Nucleus accumbens (tissue), 56 donors: ENCODE data around the gene ACE2.

ENCODE experiments used
- DNase-seq, 56 donors: peaks; one replicate each; lab custom pipeline; 2025; lab: John Stamatoyannopoulos, UW

The ACE2 gene

DNA sequence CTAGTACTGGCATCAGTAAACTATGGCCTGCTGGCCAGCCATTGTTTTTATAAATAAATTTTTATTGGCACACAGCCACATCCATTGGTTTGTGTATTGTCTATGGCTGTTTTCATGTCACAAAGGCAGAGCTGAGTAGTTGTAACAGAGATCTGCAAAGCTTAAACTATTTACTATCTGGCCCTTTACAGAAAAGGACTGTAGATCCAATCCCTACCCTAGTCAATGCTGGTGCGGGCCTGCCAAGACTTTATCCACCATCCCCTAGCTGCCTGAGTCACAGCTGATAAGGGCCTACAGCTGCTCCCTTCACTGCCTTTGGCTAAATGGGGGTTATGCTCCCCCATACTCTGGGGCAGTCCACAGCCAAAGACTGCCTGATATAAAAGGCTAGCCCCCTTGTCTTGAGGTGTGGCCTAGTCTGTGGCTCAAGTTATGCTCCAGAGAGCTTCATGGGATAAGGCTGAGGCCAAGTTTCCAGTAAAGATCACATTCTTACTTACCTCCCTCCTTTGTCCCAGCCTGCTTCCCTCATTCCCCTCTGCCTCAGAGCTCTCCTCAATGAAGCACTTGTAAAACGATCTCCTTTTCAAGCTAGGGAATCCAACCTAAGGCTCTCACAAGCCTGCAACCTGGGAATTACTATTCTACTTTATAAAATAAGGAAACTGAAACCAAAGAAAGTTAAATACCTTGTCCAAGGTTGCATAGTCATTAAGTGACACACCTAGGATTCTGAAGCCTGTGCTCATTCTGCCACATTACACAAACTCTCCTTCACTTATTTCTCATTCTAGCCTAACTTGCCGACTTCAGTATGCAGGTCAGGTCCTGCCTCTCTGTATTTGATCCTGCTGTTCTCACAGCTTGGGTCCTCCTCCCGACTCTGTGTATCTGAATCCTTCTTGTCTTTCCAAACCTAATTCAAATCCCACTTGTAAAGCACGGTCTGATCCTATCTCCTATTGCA is 20.7 kb downstream of the ACE2 start:
- no peak for DNase-seq

DNA sequence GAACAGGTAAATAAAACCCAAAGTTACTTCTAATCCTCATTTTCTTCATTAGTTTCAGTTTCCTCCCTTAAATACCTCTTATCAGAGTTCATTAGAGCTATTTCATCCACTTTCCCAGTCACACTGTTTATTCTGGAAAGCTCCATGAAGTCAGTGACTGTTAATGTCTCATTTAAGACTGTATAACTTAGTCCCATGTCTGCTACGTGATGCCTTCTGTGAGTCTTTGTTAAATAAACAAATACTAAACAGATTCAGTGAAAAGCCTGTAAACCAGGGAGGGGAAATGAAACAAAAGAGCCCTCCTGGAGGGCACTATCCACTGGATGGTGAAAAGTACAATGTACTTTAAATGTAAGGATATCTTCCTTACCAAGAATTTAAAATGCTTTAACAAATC is 24.7 kb downstream of the ACE2 start:
- no peak for DNase-seq

DNA sequence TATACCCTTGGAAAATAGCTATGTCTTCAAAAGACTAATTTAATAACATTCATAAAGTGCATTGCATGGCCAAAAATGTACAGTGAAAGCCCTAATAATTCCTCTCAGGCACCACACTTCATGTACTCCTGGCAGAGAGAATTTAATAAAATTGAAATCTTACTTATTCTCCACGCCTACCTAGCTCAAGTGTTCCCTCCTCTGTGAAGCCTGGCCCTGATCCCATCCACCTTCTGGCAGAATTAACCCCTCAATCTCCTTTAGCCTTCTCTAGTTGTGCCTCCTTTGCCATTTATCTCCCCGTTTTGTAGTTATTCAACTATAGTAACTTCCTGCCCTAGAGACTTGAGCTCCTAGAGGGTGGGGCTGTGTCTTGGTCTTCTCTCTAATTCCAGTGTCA is 26.7 kb downstream of the ACE2 start:
- no peak for DNase-seq

DNA sequence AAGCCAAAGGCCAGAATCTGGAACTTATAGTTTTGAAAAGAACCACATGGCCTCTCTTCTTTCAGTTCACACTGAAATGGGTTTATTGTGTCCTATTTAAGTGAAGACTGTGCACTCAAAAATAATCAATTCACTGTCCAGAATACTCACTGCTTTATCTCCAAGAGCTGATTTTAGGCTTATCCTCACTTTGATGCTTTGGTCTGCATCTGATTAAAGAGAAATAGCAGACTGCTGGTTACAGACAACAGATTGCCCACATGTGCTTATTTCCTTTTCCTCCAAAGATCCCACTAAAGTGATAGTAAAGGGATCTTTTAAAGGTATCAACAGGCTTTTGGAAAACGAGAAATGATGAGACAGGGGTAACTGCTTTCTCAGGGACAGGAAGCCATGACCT is 30.6 kb downstream of the ACE2 start:
- no peak for DNase-seq

DNA sequence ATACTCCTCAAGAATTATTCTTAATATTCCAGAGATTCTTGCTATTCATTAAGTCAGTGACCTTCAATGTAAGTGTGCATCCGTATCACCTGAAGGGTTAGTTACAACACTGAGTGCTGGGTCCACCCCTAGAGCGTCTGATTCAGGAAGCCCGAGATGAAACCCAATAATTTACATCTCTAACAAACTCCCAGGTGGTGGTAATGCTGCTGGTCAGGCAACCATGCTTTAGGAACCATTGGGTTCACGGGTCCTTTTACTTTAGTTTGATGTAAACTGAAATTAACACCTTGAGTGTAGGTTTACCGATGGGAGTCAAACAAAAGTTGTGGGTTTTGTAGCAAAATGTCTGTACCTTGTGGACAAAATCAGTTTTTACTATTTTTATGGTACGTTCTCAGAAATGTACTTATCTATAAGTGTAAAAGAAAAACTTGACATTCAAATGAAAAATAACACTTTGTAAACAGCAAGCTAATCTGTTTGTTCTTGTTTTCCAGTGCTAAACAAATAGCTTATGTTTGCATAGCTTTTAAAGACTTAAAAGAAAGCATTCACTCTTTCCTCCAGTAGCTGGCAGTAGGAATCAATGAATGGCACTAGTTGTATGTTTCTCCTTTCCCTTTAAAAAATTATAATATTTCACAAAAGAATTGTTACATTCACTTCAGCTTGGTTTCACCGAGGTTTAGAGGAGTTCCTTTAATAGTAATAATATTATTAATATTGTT is 32.7 kb downstream of the ACE2 start:
- no peak for DNase-seq

DNA sequence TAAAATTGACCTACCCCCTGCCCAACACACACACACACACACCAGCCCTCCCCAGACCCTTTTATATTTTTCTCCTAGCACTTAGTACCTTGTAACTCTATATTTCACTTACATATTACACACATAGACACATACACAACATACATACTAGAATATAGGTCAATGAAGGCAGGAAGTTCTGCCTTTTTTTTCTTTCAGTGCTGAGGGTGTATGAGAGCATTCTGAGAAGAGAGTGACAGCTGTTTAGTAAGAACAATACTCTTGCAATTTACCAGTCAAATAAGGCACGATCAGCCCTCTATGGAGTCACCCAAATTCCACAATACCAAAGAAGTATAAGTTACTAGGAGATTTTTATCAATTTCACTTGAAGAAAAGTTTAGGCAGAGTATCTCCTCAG is 33.5 kb downstream of the ACE2 start:
- DNase-seq, result no peak

DNA sequence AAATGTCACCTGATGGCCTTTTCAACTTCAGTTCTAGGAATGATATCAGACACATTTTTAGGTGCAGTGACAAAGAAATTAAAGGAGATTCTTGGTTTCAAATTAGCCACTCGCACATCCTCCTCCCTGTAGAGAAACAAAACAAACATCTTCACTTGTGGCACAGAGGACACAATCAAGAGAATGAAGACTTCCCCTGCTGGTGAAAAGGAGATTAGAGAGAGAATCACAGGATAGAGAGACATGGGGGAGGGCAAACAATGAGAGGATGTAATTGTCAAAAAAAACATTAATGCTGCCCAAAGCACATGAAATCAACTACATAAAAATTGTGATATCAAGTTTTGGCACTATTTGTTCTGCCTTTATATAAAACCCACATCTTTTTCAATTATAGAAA is 34.5 kb downstream of the ACE2 start:
- DNase-seq, result no peak

DNA sequence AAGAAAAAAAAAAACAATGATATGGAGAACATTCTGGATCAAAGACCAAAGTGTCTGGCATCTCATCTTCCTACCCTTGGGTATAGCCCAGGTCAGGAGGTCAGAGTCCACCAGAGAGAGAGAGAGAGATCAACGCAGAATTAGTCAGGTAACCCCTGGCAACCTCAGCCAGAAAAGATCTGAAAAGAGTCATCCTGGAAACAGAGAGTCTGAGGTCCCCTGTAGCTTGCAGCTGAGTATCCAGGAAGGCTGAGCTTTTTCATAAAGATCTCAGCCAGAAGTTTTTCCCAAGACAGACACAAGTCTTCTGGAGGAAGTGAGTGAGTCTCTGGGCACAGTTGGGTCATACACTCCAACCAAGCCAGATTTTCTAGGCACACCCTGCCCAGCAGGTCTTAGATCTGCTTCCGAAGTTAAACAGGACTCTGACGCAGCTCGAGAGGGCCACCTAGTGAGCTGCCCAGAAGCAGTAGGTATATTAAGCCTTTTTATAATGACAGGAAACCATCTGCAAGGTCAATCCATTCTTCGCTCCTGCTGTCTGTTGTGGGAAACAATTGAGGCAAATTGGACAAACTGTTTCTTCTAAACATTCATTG is 35.7 kb downstream of the ACE2 start:
- peak in 40 of 56 donors; percentile 0 to 54 (median 4) for DNase-seq

DNA sequence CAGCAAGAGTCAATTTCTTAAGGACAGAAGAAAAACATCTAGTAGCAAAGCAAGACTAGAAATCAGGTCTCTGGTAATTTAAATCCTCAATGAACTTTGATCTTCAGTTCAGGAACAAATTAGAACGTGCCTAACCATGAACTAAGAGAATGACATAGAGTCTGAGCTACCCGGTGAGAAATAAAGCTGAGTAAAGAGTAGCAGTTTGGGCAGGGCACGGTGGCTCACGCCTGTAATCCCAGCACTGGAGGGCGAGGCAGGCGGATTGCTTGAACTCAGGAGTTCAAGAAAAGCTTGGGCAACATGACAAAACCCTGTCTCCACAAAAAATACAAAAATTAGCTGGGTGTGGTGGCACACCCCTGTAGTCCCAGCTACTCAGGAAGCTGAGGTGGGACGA is 37.7 kb downstream of the ACE2 start:
- DNase-seq, result no peak

DNA sequence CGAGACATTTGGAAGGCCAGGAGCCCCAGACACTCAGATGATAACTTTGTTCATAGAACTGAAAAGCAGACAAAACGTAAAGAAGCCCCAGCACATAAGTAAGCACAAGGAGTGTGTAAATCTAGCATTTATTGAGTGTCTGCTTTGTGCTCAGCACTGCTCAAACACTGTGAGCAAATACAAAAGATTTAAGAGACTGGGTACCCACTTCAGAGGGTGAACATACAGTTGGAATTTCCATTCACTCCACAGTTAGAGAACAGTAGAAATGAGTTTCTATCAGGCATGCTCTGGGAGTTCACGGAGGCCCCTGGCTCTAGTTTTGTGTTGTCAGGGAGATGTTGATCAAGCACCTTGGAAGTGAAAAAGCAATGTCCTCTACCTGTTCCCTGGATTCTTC is 39.8 kb downstream of the ACE2 start:
- DNase-seq, result no peak

DNA sequence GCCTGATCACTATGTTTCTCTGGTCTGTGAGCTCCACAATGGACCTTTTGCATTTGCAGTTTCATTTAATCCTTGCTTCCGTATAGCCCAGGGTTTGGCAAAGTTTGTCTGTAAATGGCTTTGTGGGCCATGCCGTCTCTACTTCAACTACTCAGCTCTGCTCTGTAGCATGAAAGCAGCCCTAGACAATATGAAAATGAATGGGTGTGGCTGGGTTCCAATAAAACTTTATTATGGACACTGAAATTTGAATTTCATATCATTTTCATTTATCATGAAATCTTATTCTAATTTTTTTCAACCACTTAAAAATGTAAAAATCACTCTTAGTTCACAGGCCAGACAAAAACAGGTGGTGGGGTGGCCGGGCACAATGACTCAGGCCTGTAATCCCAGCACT is 41.5 kb downstream of the ACE2 start:
- DNase-seq, result no peak

DNA sequence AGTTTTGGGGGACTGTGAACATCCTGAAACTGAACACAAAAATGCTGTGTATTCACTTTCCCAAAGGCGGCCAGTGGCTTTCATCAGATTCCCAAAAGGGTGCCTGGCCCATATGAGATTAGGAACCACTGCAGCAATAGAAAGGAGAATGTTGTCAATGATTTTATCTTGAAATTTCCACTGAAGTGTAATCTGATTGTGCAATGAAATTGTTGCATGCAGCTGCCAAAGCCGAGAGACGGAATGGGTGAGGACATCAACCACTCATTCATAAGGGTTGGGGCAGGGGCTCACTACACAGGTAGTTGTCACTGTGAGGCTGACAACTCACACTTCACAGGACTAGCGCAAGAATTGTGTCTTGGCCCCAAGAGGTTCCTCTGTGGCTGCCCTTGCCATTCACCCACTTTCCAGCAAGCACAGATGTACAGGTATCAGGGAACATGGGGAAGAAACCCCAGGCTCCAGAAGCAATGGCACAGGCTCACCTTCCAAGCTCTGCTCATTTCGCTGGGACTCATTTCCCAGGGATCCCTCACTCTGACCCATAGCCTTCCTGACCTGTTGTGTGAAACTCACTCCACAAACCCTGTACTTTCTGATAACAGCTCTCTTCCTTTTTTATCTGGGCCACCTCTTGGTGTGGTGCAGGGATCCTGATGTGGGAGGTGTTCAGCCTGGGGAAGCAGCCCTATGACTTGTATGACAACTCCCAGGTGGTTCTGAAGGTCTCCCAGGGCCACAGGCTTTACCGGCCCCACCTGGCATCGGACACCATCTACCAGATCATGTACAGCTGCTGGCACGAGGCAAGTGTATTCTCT is 51.4 kb downstream of the ACE2 start:
- DNase-seq, result no peak

DNA sequence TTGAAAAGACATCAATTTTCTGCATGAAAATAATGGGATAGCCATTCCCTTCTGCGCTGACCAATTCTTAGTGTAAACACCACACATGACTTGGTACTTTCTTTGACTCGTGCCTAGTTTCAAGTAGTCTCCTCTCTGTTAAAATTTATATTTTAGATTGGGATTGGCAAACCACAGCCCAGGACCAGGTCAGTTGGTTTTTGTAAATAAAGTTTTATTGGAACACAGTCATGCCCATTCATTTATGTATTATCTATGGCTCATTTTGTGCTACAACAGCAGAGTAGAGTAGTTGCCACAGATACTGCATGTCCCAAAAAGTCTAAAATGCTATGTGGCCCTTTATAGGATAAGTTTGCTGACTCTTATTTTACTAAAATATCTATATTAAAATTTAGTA is 53.4 kb downstream of the ACE2 start:
- no peak for DNase-seq

DNA sequence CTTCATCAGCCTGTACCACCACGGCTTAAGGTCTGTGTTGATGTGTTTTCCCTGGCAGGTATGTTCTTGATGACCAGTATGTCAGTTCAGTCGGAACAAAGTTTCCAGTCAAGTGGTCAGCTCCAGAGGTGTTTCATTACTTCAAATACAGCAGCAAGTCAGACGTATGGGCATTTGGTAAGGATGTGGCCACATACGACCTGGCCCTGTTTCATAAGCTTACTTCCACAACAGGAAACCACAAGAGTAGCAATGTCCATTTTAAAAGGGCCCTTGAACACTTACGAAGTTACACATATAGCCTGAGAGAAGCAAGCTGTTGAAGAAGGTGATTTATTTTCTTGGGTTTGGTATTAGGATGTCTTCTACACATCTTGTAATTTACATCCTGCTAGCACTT is 54.0 kb downstream of the ACE2 start:
- DNase-seq, result no peak

DNA sequence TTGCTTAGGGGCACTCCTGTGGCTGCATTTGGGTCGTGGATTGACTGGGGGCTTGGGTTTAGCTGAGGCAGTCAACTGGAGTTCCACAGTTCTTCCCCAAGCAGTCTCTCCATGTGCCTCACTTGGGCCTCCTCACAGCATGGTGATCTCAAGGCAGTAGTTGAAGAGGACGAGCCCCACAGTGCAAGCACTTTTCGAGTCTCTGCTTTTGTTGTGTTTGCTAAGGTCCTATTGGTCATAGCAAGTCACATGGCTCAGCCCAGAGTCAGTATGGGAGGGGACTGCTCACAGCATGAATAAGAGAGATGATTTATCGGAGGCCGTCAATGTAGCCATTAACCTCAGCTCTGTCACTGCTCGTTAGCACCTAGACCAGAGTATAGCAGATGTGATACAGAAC is 70.4 kb downstream of the ACE2 start:
- no peak for DNase-seq

DNA sequence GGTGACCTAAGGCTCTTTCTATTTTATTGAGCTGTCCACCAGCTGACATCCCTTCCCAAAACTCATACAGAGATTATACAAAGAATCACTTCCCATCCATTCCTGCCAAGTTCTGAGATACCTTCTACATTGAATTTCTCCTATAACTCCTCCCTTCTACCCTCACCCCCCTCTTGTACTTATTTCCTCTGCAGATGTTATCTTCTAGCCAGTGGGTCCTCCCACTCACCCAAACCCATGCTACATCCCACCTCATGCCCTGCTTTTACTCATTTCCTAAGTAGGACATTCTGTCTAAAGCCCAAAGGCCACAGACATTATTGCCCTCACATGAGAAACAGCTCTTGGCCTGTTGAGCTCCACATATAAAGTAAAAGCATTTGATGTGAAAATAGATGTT is 71.6 kb downstream of the ACE2 start:
- no peak for DNase-seq

DNA sequence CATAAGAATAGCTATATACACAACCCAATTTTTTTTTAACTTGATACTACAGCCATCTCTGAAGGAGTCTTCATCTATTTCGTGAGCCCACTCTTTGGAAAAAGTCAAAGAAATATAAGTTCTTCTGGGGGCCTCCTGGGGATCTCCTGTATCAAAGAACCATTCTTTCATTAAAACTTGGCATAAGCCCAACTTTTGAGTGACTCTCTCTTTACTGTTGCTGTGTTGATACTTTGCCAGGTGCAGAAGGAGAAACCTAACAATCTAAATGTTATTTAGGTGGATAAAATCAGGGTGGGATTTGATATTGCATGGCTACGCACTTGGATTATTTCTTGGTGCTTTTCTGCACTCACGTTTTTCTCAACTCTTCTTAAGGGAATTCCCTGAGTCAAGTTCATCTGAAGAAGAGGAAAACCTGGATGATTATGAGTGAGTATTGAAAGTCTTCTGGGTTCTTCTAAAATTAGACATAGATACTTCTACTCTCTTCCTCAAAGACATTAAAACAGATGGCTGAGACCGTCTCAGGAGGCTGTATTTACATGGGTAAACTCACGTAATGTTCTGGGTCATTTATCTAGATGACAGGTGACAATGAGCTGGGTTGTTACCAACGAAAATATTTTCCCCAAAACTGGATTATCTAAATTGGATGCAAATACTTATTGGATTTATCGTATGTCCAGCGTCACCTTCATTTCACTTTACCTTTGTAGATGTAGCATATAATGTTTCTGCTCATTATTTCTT is 74.9 kb downstream of the ACE2 start:
- no peak for DNase-seq

DNA sequence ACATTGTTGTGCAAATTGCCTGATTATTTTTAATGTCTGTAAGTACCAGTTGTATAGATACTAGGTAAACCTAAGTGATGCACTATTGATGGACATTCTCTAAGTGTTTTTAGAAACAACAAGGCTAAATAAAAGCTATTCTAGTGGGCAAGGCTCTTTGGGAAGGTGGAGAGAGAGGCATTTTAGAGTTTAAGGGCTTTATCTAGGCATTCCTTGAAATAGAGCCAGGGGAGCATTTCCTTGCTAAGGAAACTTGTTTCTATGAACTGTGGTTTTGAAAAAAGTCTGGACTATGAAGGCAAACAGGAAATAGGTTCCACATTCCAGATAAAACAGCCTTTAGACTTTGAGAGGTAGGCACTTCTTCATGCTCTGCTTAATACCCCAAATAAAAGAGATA is 76.3 kb downstream of the ACE2 start:
- no peak for DNase-seq

DNA sequence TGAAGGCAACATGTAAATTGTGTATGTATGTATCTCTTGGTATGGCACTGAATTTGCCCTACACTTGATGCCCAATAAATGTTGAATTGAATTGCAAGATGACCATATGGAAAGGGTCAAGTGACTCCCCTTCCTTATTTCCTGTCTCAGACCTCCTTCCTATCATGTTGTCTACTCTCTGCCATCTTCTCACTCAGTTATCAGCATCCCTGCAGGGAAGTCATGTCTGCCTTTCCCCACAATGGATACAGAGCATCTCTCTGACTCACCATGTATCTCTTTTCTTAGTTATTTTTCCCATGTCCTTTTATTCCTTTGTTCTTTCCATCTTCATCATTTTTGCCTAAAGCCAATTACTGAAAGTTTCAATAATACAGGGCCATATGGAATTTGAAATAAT is 77.7 kb downstream of the ACE2 start:
- no peak for DNase-seq

DNA sequence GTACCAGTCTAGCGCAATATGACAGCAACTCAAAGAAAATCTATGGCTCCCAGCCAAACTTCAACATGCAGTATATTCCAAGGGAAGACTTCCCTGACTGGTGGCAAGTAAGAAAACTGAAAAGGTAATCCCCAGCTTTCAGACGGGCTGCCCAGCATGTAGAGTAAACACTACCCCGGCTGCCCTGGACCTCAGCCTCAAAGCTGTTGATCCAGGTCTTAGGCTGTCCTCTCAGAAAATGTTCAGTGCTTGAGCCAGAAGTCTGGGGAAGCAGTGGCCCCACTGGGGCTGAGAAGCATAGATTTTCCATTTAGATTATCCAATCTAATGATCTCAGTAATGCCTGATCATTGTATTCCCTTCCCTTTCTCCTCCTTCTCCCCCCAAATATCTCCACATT is 78.3 kb downstream of the ACE2 start:
- DNase-seq, result no peak
